DMS153 treated with DMSO at 0.1 percent for 48 hours (cell line): Measurements from ENCODE around the gene PTPRD.

ENCODE experiments used
- DNase-seq: peaks from one replicate; lab custom pipeline; 2025; ENCODE audit not compliant: unreplicated experiment; lab: John Stamatoyannopoulos, UW

The PTPRD gene

GRCh38 chr9:10208691-10209069 lies 404.1 kb downstream of the PTPRD start:
- DNase-seq: no peak

- DNase-seq: no peak
Measured at GRCh38 chr9:10204276-10204675, 408.5 kb downstream of the PTPRD start.

GRCh38 chr9:10173561-10173960 lies 439.2 kb downstream of the PTPRD start:
- no peak for DNase-seq

DNA sequence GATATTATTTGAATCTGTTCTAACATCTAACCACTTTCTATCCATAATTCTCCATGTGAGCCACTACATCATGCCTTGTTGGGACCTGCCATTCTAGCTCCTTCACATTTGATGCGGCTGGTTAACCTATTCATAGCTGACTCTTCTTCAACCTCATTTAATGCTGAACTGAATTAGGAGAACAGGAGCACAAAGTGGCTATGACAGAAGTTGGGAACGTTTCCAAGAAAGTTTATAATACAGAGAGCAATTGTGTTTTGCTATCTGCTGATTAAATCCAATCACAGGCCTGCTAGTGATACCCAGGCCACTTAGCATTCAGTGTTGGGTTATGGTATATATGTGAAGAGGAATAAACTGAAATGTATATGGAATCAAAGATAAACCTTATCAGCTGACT lies 440.3 kb downstream of the PTPRD start:
- DNase-seq: no peak

GRCh38 chr9:10168241-10168640 lies 444.6 kb downstream of the PTPRD start:
- peak; percentile 59 for DNase-seq

DNA sequence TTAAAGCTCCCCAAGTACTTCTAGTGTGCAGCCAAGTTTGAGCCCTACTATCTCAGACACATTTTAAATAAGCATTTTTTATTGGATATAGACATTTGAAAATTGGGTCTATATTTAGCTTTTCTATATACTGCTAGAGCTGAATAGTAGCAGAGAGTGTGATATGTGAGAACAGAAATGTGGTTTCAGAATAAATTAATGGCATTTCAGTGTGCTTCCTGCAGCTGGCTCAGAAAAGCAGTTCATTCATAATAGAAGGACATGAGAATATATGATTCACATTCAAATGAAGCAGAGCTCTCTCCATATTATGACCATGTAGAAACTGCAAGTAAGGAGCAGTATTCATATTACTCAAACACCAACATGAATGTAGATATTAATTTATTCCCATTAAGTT lies 464.0 kb downstream of the PTPRD start:
- no peak for DNase-seq

- DNase-seq: no peak
Measured at GRCh38 chr9:10146517-10147331, 466.1 kb downstream of the PTPRD start.

- no peak for DNase-seq
Measured at GRCh38 chr9:10144355-10144754, 468.4 kb downstream of the PTPRD start.

DNA sequence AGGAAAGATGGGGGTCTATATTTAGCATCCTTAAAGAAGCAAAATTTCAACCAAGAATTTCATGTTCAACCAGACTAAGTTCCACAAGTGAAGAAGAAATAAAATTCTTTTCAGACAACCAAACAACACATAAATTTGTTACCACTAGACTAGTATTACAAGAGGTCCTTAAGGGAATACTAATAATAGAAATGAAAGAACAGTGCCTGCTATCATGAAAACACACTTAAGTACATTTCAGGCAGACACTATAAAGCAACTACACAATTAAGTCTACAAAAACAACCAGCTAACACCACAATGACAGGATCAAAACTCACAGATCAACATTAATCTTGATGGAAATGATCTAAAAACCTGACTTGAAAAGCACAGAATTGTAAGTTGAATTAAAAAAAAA lies 477.2 kb downstream of the PTPRD start:
- no peak for DNase-seq

- DNase-seq: no peak
Measured at GRCh38 chr9:10134266-10134665, 478.5 kb downstream of the PTPRD start.

- DNase-seq: no peak
Measured at GRCh38 chr9:10130061-10130675, 482.6 kb downstream of the PTPRD start.

GRCh38 chr9:10127867-10128266 lies 484.9 kb downstream of the PTPRD start:
- no peak for DNase-seq

- no peak for DNase-seq
Measured at GRCh38 chr9:10112798-10113197, 500.0 kb downstream of the PTPRD start.

- DNase-seq: no peak
Measured at GRCh38 chr9:10112070-10112469, 500.7 kb downstream of the PTPRD start.

GRCh38 chr9:10108815-10109214 lies 504.0 kb downstream of the PTPRD start:
- no peak for DNase-seq

GRCh38 chr9:10104774-10105173 lies 508.0 kb downstream of the PTPRD start:
- DNase-seq: no peak

- DNase-seq: no peak
Measured at GRCh38 chr9:10095208-10095607, 517.6 kb downstream of the PTPRD start.

DNA sequence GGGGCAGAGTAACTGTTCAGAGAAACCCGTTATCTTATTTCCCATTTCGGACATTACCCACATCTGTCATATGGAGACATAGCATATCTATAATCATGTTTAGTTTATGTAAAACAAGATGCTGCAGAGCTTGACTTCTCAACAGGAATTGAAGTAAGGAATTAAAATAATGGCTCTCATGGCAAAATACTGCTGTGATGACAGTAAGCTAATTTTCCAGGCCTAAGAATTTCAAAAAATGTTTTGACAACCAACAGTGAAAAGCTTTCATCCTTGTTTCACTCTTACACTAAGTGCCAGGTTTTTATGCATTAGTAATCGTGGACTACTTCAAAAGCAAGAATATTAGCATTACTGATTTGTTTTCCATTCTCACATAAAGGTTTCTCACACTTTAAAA lies 518.2 kb downstream of the PTPRD start:
- DNase-seq: no peak

- no peak for DNase-seq
Measured at GRCh38 chr9:10080012-10080411, 532.8 kb downstream of the PTPRD start.

DNA sequence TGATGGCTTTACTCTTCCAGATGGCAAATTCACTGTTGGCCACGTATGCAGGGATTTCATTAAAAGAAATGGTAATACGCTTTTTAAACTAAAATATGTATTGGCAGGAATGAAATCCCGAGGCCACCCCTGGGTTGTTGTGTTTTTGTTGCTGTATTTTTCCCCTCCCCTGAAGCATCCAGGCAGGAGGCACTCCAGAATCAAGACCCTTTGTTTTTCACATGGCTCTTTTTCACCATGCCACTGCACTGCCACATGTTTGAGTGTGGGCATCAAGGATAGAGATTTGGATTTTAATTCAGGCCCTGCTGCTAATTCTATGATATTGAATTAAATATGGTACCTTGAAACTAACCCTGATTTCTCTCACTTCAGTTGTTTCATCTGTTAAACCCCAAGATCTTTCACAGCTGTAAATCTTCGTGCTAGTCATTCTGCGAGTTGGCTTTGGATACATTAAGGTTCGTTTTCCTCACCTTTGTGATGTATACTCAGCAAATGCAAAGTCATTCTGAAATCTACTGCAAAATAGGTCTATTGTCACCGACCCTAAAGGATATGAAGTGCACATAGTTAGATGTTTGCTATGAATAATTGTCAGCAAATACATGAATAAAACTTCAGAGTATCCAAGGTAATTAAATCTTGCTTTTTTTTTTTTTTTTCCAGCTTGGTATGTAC lies 533.4 kb downstream of the PTPRD start:
- no peak for DNase-seq

GRCh38 chr9:10071579-10071978 lies 541.2 kb downstream of the PTPRD start:
- DNase-seq: no peak
